HepG2 (cell line): ENCODE data around the gene GLE1. TPM values are rescaled to one million over a fixed set of nuclear protein-coding genes. Genes with fewer than 3 reads are reported as not detected.

ENCODE experiments used
- BCL6 ChIP-seq: IDR thresholded peaks from 2 replicates; pipeline ENCODE4 v1.6.1; 2016; ENCODE audit warnings: missing genetic modification reagents, missing compliant biosample characterization
- CEBPB ChIP-seq: IDR thresholded peaks from 2 replicates; pipeline ENCODE4 v1.6.1; 2011; ENCODE audit warnings: low read depth, low read length, improper control_type of control experiment, borderline replicate concordance
- CEBPG ChIP-seq: IDR thresholded peaks from 2 replicates; pipeline ENCODE4 v1.6.1; 2016
- ELF3 ChIP-seq: IDR thresholded peaks from 2 replicates; pipeline ENCODE4 v1.6.1; 2016; ENCODE audit warnings: missing genetic modification reagents, missing compliant biosample characterization
- GATAD2A ChIP-seq: IDR thresholded peaks from 2 replicates; pipeline ENCODE4 v1.6.1; 2016
- HNF4G ChIP-seq, 2 experiments: sonication (generic) in 1 of 2; formaldehyde crosslinking in 1 of 2; IDR thresholded peaks; 2 replicates each; pipeline versions ENCODE4 v1.4.0 to v1.6.1; 2011 to 2020; ENCODE audit warnings: borderline replicate concordance in 2 of 2, low read depth in 2 of 2, mild to moderate bottlenecking in 2 of 2, low read length in 1 of 2, missing genetic modification reagents in 1 of 2, moderate library complexity in 1 of 2
- KDM1A ChIP-seq: IDR thresholded peaks from 2 replicates; pipeline ENCODE4 v1.6.1; 2016; ENCODE audit warnings: missing compliant biosample characterization
- LCORL ChIP-seq, 2 experiments: fragments of 450-650 bp in 1 of 2; sonication (generic) in 1 of 2; formaldehyde crosslinking in 1 of 2; IDR thresholded peaks; 2 replicates each; pipeline versions ENCODE4 v1.5.0 to v1.6.1; 2017 to 2020; ENCODE audit warnings: antibody characterized with exemption in 1 of 2, missing genetic modification reagents in 1 of 2
- MAFK ChIP-seq, 2 experiments: IDR thresholded peaks in 1 of 2; conservative IDR thresholded peaks in 1 of 2; 2 replicates each; pipeline ENCODE4 v1.6.1; 2011; ENCODE audit warnings: improper control_type of control experiment in 2 of 2, low read length in 2 of 2
- NFE2 ChIP-seq: sonication (generic); formaldehyde crosslinking; IDR thresholded peaks from 2 replicates; pipeline ENCODE4 v1.4.0; 2020; ENCODE audit warnings: missing genetic modification reagents
- PHF20 ChIP-seq: sonication (generic); formaldehyde crosslinking; IDR thresholded peaks from 2 replicates; pipeline ENCODE4 v1.5.0; 2020; ENCODE audit warnings: mild to moderate bottlenecking, missing genetic modification reagents
- SP5 ChIP-seq: IDR thresholded peaks from 2 replicates; pipeline ENCODE4 v1.6.1; 2016; ENCODE audit warnings: low read depth, borderline replicate concordance
- ZNF3 ChIP-seq: IDR thresholded peaks from 2 replicates; pipeline ENCODE4 v1.7.0; 2017; ENCODE audit warnings: inconsistent platforms
- ZNF383 ChIP-seq: sonication (generic); formaldehyde crosslinking; IDR thresholded peaks from 2 replicates; pipeline ENCODE4 v1.4.0; 2020; ENCODE audit warnings: missing genetic modification reagents, mild to moderate bottlenecking, borderline replicate concordance
- ZNF550 ChIP-seq: sonication (generic); formaldehyde crosslinking; IDR thresholded peaks from 2 replicates; pipeline ENCODE4 v1.4.0; 2020; ENCODE audit warnings: mild to moderate bottlenecking, missing genetic modification reagents, borderline replicate concordance
- polyA plus RNA-seq, 8 experiments: library from polyadenylated mRNA; depleted of rRNA in 3 of 8; stranded (reverse) in 7 of 8; unstranded in 1 of 8; fragments of >200 nt; fragmentation: Illumina TruSeq in 4 of 8; extraction: Trizol in 4 of 8; gene quantifications; 2 replicates each; pipeline versions ENCODE4 v1.2.1 to v1.2.3, GENCODE V29; 2011 to 2016; ENCODE audit warnings: low read depth in 4 of 8, missing spikeins in 1 of 8, mixed read lengths in 1 of 8; ENCODE audit not compliant: insufficient read depth in 1 of 8
- total RNA-seq, 5 experiments: library from RNA; depleted of rRNA; stranded (reverse); fragments of >200 nt; fragmentation: Illumina TruSeq; extraction: Trizol; gene quantifications; 2 replicates each; pipeline ENCODE4 v1.2.3, GENCODE V29; 2016; ENCODE audit warnings: low read depth in 1 of 5
- TF ChIP-seq, protein P1 (sequence below): IDR thresholded peaks from 2 replicates; pipeline ENCODE4 v1.4.0; 2020; ENCODE audit warnings: mild to moderate bottlenecking, missing genetic modification reagents
- TF ChIP-seq, protein P2 (sequence below), 2 experiments: sonication (generic) in 1 of 2; formaldehyde crosslinking in 1 of 2; IDR thresholded peaks; 2 replicates each; pipeline versions ENCODE4 v1.4.0 to v1.6.1; 2018 to 2020; ENCODE audit warnings: missing genetic modification reagents in 2 of 2, borderline replicate concordance in 1 of 2, low read depth in 1 of 2, mild to moderate bottlenecking in 1 of 2, missing biosample characterization in 1 of 2
- TF ChIP-seq, protein P3 (sequence below): IDR thresholded peaks from 2 replicates; pipeline ENCODE4 v1.6.1; 2016; ENCODE audit warnings: missing genetic modification reagents, missing compliant biosample characterization
- TF ChIP-seq, protein P4 (sequence below): sonication (generic); formaldehyde crosslinking; IDR thresholded peaks from 2 replicates; pipeline ENCODE4 v1.4.0; 2020; ENCODE audit warnings: missing genetic modification reagents

The GLE1 gene
- total and polyA plus RNA-seq, 2 of the 13 experiments (the other 11 are each of a cell fraction or from before 2014, with no cell fraction given) = 14.7 to 28.8 TPM

DNA sequence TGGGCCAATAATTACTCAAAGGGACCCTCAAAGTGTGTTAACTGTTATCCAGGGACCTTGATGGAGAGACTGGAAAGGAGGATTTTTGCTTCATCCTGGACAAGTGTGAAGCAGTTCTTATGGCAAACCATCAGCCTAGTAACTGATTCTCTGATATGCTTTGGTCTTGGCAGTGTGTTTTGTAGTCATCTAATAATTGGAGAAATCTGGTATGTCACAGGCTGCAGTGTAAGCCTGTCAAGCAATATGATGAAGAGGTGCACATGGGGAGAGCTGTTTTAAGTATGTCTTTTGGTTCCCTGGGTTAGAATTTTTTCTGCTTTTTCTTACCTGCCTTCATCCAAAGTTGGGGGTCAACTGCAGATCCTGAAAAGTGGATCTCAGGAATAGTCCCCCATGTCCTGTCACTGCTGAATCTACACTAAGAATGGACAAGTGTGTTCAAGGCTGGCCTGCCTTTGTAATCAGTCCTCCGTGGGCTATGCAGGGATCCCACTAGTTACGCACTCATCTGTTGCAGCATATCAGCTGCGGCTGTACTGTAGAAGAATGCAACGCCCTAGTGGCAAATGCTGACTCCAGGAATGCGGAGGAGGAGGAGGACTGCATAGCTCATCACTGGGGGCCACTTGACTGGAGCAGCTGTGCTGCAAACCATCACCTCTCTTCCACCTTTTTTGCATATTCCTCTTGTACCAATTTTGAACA, 49.8 kb downstream of the GLE1 start (continued):
- TF ChIP-seq, protein P1, sequence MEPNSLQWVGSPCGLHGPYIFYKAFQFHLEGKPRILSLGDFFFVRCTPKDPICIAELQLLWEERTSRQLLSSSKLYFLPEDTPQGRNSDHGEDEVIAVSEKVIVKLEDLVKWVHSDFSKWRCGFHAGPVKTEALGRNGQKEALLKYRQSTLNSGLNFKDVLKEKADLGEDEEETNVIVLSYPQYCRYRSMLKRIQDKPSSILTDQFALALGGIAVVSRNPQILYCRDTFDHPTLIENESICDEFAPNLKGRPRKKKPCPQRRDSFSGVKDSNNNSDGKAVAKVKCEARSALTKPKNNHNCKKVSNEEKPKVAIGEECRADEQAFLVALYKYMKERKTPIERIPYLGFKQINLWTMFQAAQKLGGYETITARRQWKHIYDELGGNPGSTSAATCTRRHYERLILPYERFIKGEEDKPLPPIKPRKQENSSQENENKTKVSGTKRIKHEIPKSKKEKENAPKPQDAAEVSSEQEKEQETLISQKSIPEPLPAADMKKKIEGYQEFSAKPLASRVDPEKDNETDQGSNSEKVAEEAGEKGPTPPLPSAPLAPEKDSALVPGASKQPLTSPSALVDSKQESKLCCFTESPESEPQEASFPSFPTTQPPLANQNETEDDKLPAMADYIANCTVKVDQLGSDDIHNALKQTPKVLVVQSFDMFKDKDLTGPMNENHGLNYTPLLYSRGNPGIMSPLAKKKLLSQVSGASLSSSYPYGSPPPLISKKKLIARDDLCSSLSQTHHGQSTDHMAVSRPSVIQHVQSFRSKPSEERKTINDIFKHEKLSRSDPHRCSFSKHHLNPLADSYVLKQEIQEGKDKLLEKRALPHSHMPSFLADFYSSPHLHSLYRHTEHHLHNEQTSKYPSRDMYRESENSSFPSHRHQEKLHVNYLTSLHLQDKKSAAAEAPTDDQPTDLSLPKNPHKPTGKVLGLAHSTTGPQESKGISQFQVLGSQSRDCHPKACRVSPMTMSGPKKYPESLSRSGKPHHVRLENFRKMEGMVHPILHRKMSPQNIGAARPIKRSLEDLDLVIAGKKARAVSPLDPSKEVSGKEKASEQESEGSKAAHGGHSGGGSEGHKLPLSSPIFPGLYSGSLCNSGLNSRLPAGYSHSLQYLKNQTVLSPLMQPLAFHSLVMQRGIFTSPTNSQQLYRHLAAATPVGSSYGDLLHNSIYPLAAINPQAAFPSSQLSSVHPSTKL (CRISPR knock-in tag) = peak; percentile 57
- TF ChIP-seq MAFK (conservative IDR thresholded peaks at IDR 0.05 in 1 of 2, IDR thresholded peaks at IDR 0.05 in 1 of 2; ENCODE audit: low read length in 2 of 2) (peak; percentile 69 to 72; a peak in 3 of 4 replicates), BCL6 (CRISPR knock-in tag) (peak; percentile 56; the same call in 1 of the 2 replicates), ELF3 (CRISPR knock-in tag) (peak; percentile 38; the same call in 1 of the 2 replicates), HNF4G (IDR thresholded peaks at IDR 0.05; ENCODE audit: borderline replicate concordance, low read depth, low read length) (peak; percentile 34; the same call in 1 of the 2 replicates), HNF4G (CRISPR knock-in tag; IDR thresholded peaks at IDR 0.05; ENCODE audit: borderline replicate concordance, low read depth) (no peak), CEBPB (peak; percentile 78; the same call in 1 of the 2 replicates), CEBPG (CRISPR knock-in tag) (peak; percentile 75), NFE2 (CRISPR knock-in tag) (0 out of 2 replicates have a peak, but pooled peaks have one; percentile 18), KDM1A (CRISPR knock-in tag) (peak; percentile 51; the same call in 1 of the 2 replicates), ZNF383 (CRISPR knock-in tag) (no peak), SP5 (CRISPR knock-in tag) (peak; percentile 90), GATAD2A (CRISPR knock-in tag) (peak; percentile 56), LCORL (IDR thresholded peaks at IDR 0.05) (no peak), LCORL (CRISPR knock-in tag; IDR thresholded peaks at IDR 0.05) (peak; percentile 31; the same call in 1 of the 2 replicates), PHF20 (no peak), ZNF3 (CRISPR knock-in tag) (no peak), ZNF550 (CRISPR knock-in tag) (no peak)
- TF ChIP-seq, protein P2, sequence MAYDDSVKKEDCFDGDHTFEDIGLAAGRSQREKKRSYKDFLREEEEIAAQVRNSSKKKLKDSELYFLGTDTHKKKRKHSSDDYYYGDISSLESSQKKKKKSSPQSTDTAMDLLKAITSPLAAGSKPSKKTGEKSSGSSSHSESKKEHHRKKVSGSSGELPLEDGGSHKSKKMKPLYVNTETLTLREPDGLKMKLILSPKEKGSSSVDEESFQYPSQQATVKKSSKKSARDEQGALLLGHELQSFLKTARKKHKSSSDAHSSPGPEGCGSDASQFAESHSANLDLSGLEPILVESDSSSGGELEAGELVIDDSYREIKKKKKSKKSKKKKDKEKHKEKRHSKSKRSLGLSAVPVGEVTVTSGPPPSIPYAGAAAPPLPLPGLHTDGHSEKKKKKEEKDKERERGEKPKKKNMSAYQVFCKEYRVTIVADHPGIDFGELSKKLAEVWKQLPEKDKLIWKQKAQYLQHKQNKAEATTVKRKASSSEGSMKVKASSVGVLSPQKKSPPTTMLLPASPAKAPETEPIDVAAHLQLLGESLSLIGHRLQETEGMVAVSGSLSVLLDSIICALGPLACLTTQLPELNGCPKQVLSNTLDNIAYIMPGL (CRISPR knock-in tag; IDR thresholded peaks at IDR 0.05; ENCODE audit: borderline replicate concordance in 1 of 2, low read depth in 1 of 2) = 0 out of 4 replicates have a peak, but pooled peaks of 1 of the 2 experiments have one; percentile 37
- TF ChIP-seq, protein P3, sequence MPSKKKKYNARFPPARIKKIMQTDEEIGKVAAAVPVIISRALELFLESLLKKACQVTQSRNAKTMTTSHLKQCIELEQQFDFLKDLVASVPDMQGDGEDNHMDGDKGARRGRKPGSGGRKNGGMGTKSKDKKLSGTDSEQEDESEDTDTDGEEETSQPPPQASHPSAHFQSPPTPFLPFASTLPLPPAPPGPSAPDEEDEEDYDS (CRISPR knock-in tag) = 0 out of 2 replicates have a peak, but pooled peaks have one; percentile 16
- TF ChIP-seq, protein P4, sequence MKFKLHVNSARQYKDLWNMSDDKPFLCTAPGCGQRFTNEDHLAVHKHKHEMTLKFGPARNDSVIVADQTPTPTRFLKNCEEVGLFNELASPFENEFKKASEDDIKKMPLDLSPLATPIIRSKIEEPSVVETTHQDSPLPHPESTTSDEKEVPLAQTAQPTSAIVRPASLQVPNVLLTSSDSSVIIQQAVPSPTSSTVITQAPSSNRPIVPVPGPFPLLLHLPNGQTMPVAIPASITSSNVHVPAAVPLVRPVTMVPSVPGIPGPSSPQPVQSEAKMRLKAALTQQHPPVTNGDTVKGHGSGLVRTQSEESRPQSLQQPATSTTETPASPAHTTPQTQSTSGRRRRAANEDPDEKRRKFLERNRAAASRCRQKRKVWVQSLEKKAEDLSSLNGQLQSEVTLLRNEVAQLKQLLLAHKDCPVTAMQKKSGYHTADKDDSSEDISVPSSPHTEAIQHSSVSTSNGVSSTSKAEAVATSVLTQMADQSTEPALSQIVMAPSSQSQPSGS (CRISPR knock-in tag) = peak; percentile 41; the same call in 1 of the 2 replicates
